Gastrocnemius medialis (tissue), 4 donors: ENCODE measurements around the gene FAM83F. TPM values are rescaled to one million over a fixed set of nuclear protein-coding genes. Genes with fewer than 3 reads are reported as not detected.
"Not testable (repeated sequence)": the region's sequence is repeated elsewhere in the genome, so short reads cannot be mapped to it uniquely, and the experiment has no call there.

Experiments used
- ATAC-seq, 2 donors: fragments of 150-250 bp; one replicate each; pipeline ENCODE4 v1.9.1; 2016
- DNase-seq, 2 donors: peaks; one replicate each; pipeline ENCODE4 v3.0.0-alpha.2; 2019
- H3K27ac ChIP-seq, 4 donors: fragments of 200-600 bp; sonication (generic); 1 replicate in 1 of 4; 2 replicates in 3 of 4; pipeline ENCODE4 v1.5.1; 2016 to 2018; ENCODE audit warnings: mild to moderate bottlenecking in 2 of 4, moderate library complexity in 1 of 4
- H3K27me3 ChIP-seq, 3 donors: fragments of 200-600 bp; sonication (generic) in 2 of 3; 1 replicate in 1 of 3; 2 replicates in 2 of 3; pipeline versions ENCODE4 v1.5.1 to v1.6.0; 2016 to 2019; ENCODE audit warnings: mild to moderate bottlenecking in 1 of 3, moderate library complexity in 1 of 3
- H3K36me3 ChIP-seq, 2 donors: fragments of 200-600 bp; sonication (generic) in 1 of 2; one replicate each; pipeline ENCODE4 v1.5.1; 2017 to 2018
- H3K4me1 ChIP-seq, 2 donors: fragments of 200-600 bp; sonication (generic) in 1 of 2; one replicate each; pipeline ENCODE4 v1.5.1; 2016 to 2017; ENCODE audit warnings: mild to moderate bottlenecking in 2 of 2
- H3K4me3 ChIP-seq, 4 donors: fragments of 200-600 bp; sonication (generic) in 3 of 4; 1 replicate in 1 of 4; 2 replicates in 3 of 4; pipeline ENCODE4 v1.5.1; 2016 to 2019; ENCODE audit warnings: mild to moderate bottlenecking in 2 of 4
- H3K9me3 ChIP-seq, 3 donors: fragments of 200-600 bp; sonication (generic) in 2 of 3; 1 replicate in 1 of 3; 2 replicates in 2 of 3; pipeline ENCODE4 v1.5.1; 2016 to 2019
- CTCF ChIP-seq, 5 experiments: fragments of 450-650 bp in 3 of 5; fragments of 200-600 bp in 2 of 5; sonication (generic) in 2 of 5; IDR thresholded peaks in 4 of 5; conservative IDR thresholded peaks in 1 of 5; 1 replicate in 4 of 5; 2 replicates in 1 of 5; pipeline ENCODE4 v1.5.1; 2016 to 2019; ENCODE audit warnings: antibody characterized with exemption in 5 of 5, mild to moderate bottlenecking in 3 of 5, moderate library complexity in 3 of 5
- POLR2A ChIP-seq, 2 donors: fragments of 450-650 bp; IDR thresholded peaks; one replicate each; pipeline ENCODE4 v1.6.1; 2017; ENCODE audit warnings: antibody characterized with exemption in 2 of 2, mild to moderate bottlenecking in 2 of 2, moderate library complexity in 2 of 2
- in situ Hi-C, 4 donors: fragments of 200-750 bp; cut with MboI; loops; one replicate each; pipeline versions ENCODE4 v1.15.0 to v1.8.0; 2017; ENCODE audit warnings: low sequenced_read_pairs in 4 of 4
- intact Hi-C: fragments of 100-400 bp; cut with DNase I; formaldehyde crosslinking; loops from one replicate; pipeline ENCODE4 v1.15.1; 2023; ENCODE audit warnings: low total_unique reads
- total RNA-seq, 4 donors: library from RNA; depleted of rRNA; stranded (reverse); fragments of >200 nt; gene quantifications; one replicate each; pipeline versions ENCODE4 v1.1.0 to v1.2.3, GENCODE V29; 2016

FAM83F gene
- total RNA-seq, 4 donors from 2014 or later = 0.02 to 0.15 (median 0.07) TPM; not detected in 1

GRCh38 chr22:40023341-40023841, 28.6 kb downstream of the FAM83F start:
- Histone ChIP-seq H3K4me3 (no peak overlapping the region), H3K36me3 (no peaks in the 10 kb centered on the region), H3K9me3 (no peaks in the 10 kb centered on the region), H3K4me1 (no peaks in the 10 kb centered on the region), H3K27ac (no peak overlapping the region), H3K27me3 (no peaks in the 10 kb centered on the region)
- no peak for TF ChIP-seq POLR2A (IDR thresholded peaks at IDR 0.05)
- TF ChIP-seq CTCF (IDR thresholded peaks at IDR 0.05 in 4 of 5, conservative IDR thresholded peaks at IDR 0.05 in 1 of 5) = no peak
- in situ Hi-C loops (loop anchor here in 3 of 4 donors (10.0 to 25.0 kb wide), 3 partner anchors 409 to 661 kb away; partner anchors contain the start of gene RPS19BP1 (in 1 of the 3)), intact Hi-C loops (no loop called here)
- DNase-seq = no peak
- no peak for ATAC-seq

- intact Hi-C loops = loop anchor here (1.0 kb wide), 3 partner anchors 91 to 489 kb away; no protein-coding TSS in a partner anchor
- H3K9me3 ChIP-seq = no peaks in the 10 kb centered on the region
- in situ Hi-C loops = loop anchor here (5.0 to 25.0 kb wide), 5 partner anchors 410 to 662 kb away; partner anchors contain the start of gene RPS19BP1 (in 2 of the 4)
These were observed 29.7 kb downstream of the FAM83F start for GRCh38 chr22:40024201-40025061.

GRCh38 chr22:40025062-40025379, 30.3 kb downstream of the FAM83F start:
- ATAC-seq, H3K4me1 ChIP-seq, H3K36me3 ChIP-seq, intact Hi-C loops, DNase-seq, H3K9me3 ChIP-seq, H3K4me3 ChIP-seq, H3K27me3 ChIP-seq, H3K27ac ChIP-seq: not testable (repeated sequence)
- in situ Hi-C loops = loop anchor here in 3 of 4 donors (5.0 to 25.0 kb wide), 4 partner anchors 410 to 490 kb away; partner anchors contain the start of gene RPS19BP1 (in 2 of the 3)
- peak in 2 of 5 experiments; percentile 5 to 43 for TF ChIP-seq CTCF (IDR thresholded peaks at IDR 0.05 in 4 of 5, conservative IDR thresholded peaks at IDR 0.05 in 1 of 5)

More at GRCh38 chr22:40024201-40025061, 29.7 kb downstream of the FAM83F start:
- no peak overlapping the region for H3K27ac ChIP-seq
- no peak overlapping the region for H3K4me3 ChIP-seq
- TF ChIP-seq POLR2A (IDR thresholded peaks at IDR 0.05) (no peak), CTCF (IDR thresholded peaks at IDR 0.05 in 4 of 5, conservative IDR thresholded peaks at IDR 0.05 in 1 of 5) (peak; percentile 61 to 85 (median 73))
- no peaks in the 10 kb centered on the region for H3K36me3 ChIP-seq
- ATAC-seq (peak in 1 of 2 donors; percentile 62), DNase-seq (peak; percentile 34 to 38)
- H3K27me3 ChIP-seq = no peaks in the 10 kb centered on the region
- no peaks in the 10 kb centered on the region for H3K4me1 ChIP-seq

GRCh38 chr22:40025856-40026255, 31.1 kb downstream of the FAM83F start:
- in situ Hi-C loops (loop anchor here in 3 of 4 donors (5.0 to 25.0 kb wide), 4 partner anchors 411 to 491 kb away; partner anchors contain the start of gene RPS19BP1 (in 2 of the 3)), intact Hi-C loops (no loop called here)
- DNase-seq (no peak), ATAC-seq (no peak)
- no peak overlapping the region for H3K4me3 ChIP-seq
- H3K9me3 ChIP-seq = no peaks in the 10 kb centered on the region
- no peaks in the 10 kb centered on the region for H3K4me1 ChIP-seq
- H3K27ac ChIP-seq = no peak overlapping the region
- H3K36me3 ChIP-seq = no peaks in the 10 kb centered on the region
- no peak for TF ChIP-seq POLR2A (IDR thresholded peaks at IDR 0.05)
- no peak for TF ChIP-seq CTCF (IDR thresholded peaks at IDR 0.05 in 4 of 5, conservative IDR thresholded peaks at IDR 0.05 in 1 of 5)
- no peaks in the 10 kb centered on the region for H3K27me3 ChIP-seq
